ENCODE data around the gene MAML3.

MAML3 gene

GRCh38 chr4:140084385-140084784, 69.6 kb downstream of the MAML3 start:
- no peak for TF ChIP-seq CTCF (IDR thresholded peaks at IDR 0.05; ENCODE audit: borderline replicate concordance, control extremely low read depth, extremely low read depth, insufficient read depth, missing control alignments)
- in situ Hi-C loops (cut with MboI; ENCODE audit: low sequenced_read_pairs, unreplicated experiment), result no loop called here
- DNase-seq (ENCODE audit: low spot score), result no peak

- in situ Hi-C loops (cut with MboI; ENCODE audit: low sequenced_read_pairs, unreplicated experiment), result no loop called here
- TF ChIP-seq CTCF (IDR thresholded peaks at IDR 0.05; ENCODE audit: borderline replicate concordance, control extremely low read depth, extremely low read depth, insufficient read depth, missing control alignments), result no peak
- DNase-seq (ENCODE audit: low spot score), result no peak
Measured at GRCh38 chr4:140082391-140082755, 71.6 kb downstream of the MAML3 start.

GRCh38 chr4:140081641-140082390, 72.2 kb downstream of the MAML3 start:
- no peak for TF ChIP-seq CTCF (IDR thresholded peaks at IDR 0.05; ENCODE audit: borderline replicate concordance, control extremely low read depth, extremely low read depth, insufficient read depth, missing control alignments)
- DNase-seq (ENCODE audit: low spot score), result no peak
- in situ Hi-C loops (cut with MboI; ENCODE audit: low sequenced_read_pairs, unreplicated experiment), result no loop called here

GRCh38 chr4:140080883-140081282, 73.1 kb downstream of the MAML3 start:
- no peak for TF ChIP-seq CTCF (IDR thresholded peaks at IDR 0.05; ENCODE audit: borderline replicate concordance, control extremely low read depth, extremely low read depth, insufficient read depth, missing control alignments)
- no peak for DNase-seq (ENCODE audit: low spot score)
- in situ Hi-C loops (cut with MboI; ENCODE audit: low sequenced_read_pairs, unreplicated experiment), result no loop called here

GRCh38 chr4:140078366-140078765, 75.6 kb downstream of the MAML3 start:
- no peak for DNase-seq (ENCODE audit: low spot score)
- in situ Hi-C loops (cut with MboI; ENCODE audit: low sequenced_read_pairs, unreplicated experiment), result no loop called here
- TF ChIP-seq CTCF (IDR thresholded peaks at IDR 0.05; ENCODE audit: borderline replicate concordance, control extremely low read depth, extremely low read depth, insufficient read depth, missing control alignments), result no peak

- DNase-seq (ENCODE audit: low spot score), result no peak
- TF ChIP-seq CTCF (IDR thresholded peaks at IDR 0.05; ENCODE audit: borderline replicate concordance, control extremely low read depth, extremely low read depth, insufficient read depth, missing control alignments), result no peak
- in situ Hi-C loops (cut with MboI; ENCODE audit: low sequenced_read_pairs, unreplicated experiment), result no loop called here
Measured at GRCh38 chr4:140076307-140076706, 77.7 kb downstream of the MAML3 start.
